K562 (cell line): ENCODE measurements around the gene VPS13D. TPM values are rescaled to one million over a fixed set of nuclear protein-coding genes. Genes with fewer than 3 reads are reported as not detected.

ENCODE experiments used
- CXXC5 ChIP-seq: fragments of 250-450 bp; sonication (Bioruptor Pico); IDR thresholded peaks from 2 replicates; pipeline ENCODE4 v1.8.0; 2022; ENCODE audit warnings: inconsistent platforms, mild to moderate bottlenecking, moderate library complexity
- FOXP1 ChIP-seq: sonication (generic); formaldehyde crosslinking; IDR thresholded peaks from 2 replicates; pipeline ENCODE4 v1.8.0; 2022; ENCODE audit warnings: mild to moderate bottlenecking, missing genetic modification reagents
- HEY1 ChIP-seq: fragments of 250-450 bp; sonication (Bioruptor Pico); IDR thresholded peaks from 2 replicates; pipeline ENCODE4 v1.5.0; 2020; ENCODE audit warnings: mild to moderate bottlenecking, moderate library complexity, borderline replicate concordance
- HLTF ChIP-seq: fragments of 450-650 bp; IDR thresholded peaks from 2 replicates; pipeline ENCODE4 v1.6.1; 2016
- MCM3 ChIP-seq: fragments of 450-650 bp; IDR thresholded peaks from 2 replicates; pipeline ENCODE4 v1.6.1; 2016
- MCM5 ChIP-seq: fragments of 450-650 bp; IDR thresholded peaks from 2 replicates; pipeline ENCODE4 v1.6.1; 2016; ENCODE audit warnings: low read depth
- SNRNP70 ChIP-seq: fragments of 200-400 bp; formaldehyde crosslinking; optimal IDR thresholded peaks from 2 replicates; pipeline ENCODE3; 2017; ENCODE audit warnings: low read depth, low read length
- ZBTB40 ChIP-seq, 2 experiments: fragments of 450-650 bp in 1 of 2; sonication (generic) in 1 of 2; formaldehyde crosslinking in 1 of 2; IDR thresholded peaks; 2 replicates each; pipeline versions ENCODE4 v1.7.1 to v1.9.0; 2016 to 2022; ENCODE audit warnings: inconsistent platforms in 1 of 2, mild to moderate bottlenecking in 1 of 2, missing genetic modification reagents in 1 of 2
- ZFP36 ChIP-seq: fragments of 150-350 bp; IDR thresholded peaks from 2 replicates; pipeline ENCODE4 v1.6.1; 2018; ENCODE audit warnings: low read length, low read depth; ENCODE audit not compliant: partially characterized antibody
- ZKSCAN3 ChIP-seq: fragments of 250-450 bp; sonication (Bioruptor Pico); IDR thresholded peaks from 2 replicates; pipeline ENCODE4 v1.4.0; 2020
- ZNF282 ChIP-seq: sonication (generic); formaldehyde crosslinking; IDR thresholded peaks from 2 replicates; pipeline ENCODE4 v1.8.1; 2023; ENCODE audit warnings: missing genetic modification reagents
- polyA plus RNA-seq, 8 experiments: library from polyadenylated mRNA; depleted of rRNA in 4 of 8; stranded (reverse) in 5 of 8; unstranded in 3 of 8; fragments of >200 nt; fragmentation: Nextera tagmentation in 2 of 8; fragmentation: Illumina TruSeq in 1 of 8; extraction: Ambion mirVana in 2 of 8; extraction: Trizol in 1 of 8; gene quantifications; 2 replicates each; pipeline versions ENCODE4 v1.2.1 to v1.2.3, GENCODE V29; 2011 to 2014; ENCODE audit warnings: inconsistent platforms in 1 of 8, missing spikeins in 1 of 8
- total RNA-seq, 7 experiments: library from RNA; depleted of rRNA in 6 of 7; stranded (reverse); fragments of >200 nt in 6 of 7; fragmentation: Illumina TruSeq in 2 of 7; extraction: Trizol in 2 of 7; gene quantifications; 2 replicates each; pipeline versions ENCODE4 v1.2.1 to v1.2.3, GENCODE V29; 2011 to 2021; ENCODE audit warnings: low replicate concordance in 1 of 7
- TF ChIP-seq, protein P1 (sequence below): fragments of 450-650 bp; IDR thresholded peaks from 2 replicates; pipeline ENCODE4 v1.7.0; 2016; ENCODE audit warnings: borderline replicate concordance
- TF ChIP-seq, protein P2 (sequence below): fragments of 450-650 bp; formaldehyde crosslinking; IDR thresholded peaks from 2 replicates; pipeline ENCODE4 v1.4.0; 2022; ENCODE audit warnings: missing genetic modification characterization
- TF ChIP-seq, protein P3 (sequence below): fragments of 450-650 bp; IDR thresholded peaks from 2 replicates; pipeline ENCODE4 v1.6.1; 2016; ENCODE audit warnings: borderline replicate concordance

Gene VPS13D
- total and polyA plus RNA-seq, 9 of the 15 experiments (the other 6 are each of a cell fraction or from before 2014, with no cell fraction given): 6.1 to 51.5 (median 38.5) TPM

DNA sequence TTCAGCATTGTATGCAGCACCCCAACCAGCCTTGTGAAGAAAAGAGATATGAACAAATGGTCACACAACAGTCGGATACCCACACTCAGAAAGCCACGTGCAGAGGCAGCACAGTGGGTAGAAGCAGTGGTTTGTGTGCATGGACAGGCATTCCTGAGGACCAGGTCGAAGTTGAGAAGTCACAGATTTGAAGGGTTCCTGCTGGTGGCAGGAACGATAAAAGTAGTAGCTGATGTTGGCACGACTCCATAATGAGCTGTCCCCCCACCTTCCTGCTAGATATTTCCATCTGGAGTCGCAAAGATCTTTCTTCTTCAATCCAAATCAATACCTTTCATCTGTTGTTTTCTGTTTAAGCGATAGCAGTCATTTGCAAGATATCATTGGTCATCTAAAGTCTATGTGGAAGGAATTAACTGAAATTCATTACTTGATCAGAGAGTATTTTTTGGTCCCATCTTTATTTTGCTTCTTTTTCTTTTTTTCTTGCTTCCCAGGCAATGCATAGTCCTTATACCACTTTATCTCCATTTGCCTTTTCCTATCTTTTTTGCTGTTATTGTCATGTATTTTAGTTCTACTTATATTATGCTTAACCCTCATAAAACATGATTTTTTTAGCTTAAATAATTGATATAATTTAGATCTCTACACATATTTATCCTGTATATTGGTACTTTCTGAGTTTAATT lies 211.7 kb downstream of the VPS13D start (continued):
- TF ChIP-seq ZBTB40 (IDR thresholded peaks at IDR 0.05): no peak
- TF ChIP-seq ZBTB40 (CRISPR knock-in tag; IDR thresholded peaks at IDR 0.05): no peak
- TF ChIP-seq MCM5: no peak
- no peak for TF ChIP-seq ZFP36
- TF ChIP-seq FOXP1 (CRISPR knock-in tag): no peak
- TF ChIP-seq MCM3: no peak
- TF ChIP-seq, protein P1, sequence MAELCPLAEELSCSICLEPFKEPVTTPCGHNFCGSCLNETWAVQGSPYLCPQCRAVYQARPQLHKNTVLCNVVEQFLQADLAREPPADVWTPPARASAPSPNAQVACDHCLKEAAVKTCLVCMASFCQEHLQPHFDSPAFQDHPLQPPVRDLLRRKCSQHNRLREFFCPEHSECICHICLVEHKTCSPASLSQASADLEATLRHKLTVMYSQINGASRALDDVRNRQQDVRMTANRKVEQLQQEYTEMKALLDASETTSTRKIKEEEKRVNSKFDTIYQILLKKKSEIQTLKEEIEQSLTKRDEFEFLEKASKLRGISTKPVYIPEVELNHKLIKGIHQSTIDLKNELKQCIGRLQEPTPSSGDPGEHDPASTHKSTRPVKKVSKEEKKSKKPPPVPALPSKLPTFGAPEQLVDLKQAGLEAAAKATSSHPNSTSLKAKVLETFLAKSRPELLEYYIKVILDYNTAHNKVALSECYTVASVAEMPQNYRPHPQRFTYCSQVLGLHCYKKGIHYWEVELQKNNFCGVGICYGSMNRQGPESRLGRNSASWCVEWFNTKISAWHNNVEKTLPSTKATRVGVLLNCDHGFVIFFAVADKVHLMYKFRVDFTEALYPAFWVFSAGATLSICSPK: no peak
- no peak for TF ChIP-seq ZKSCAN3 (CRISPR knock-in tag)
- TF ChIP-seq SNRNP70: no peak
- 0 out of 2 replicates have a peak, but pooled peaks have one; percentile 30 for TF ChIP-seq HLTF
- no peak for TF ChIP-seq ZNF282 (CRISPR knock-in tag)
- TF ChIP-seq, protein P2, sequence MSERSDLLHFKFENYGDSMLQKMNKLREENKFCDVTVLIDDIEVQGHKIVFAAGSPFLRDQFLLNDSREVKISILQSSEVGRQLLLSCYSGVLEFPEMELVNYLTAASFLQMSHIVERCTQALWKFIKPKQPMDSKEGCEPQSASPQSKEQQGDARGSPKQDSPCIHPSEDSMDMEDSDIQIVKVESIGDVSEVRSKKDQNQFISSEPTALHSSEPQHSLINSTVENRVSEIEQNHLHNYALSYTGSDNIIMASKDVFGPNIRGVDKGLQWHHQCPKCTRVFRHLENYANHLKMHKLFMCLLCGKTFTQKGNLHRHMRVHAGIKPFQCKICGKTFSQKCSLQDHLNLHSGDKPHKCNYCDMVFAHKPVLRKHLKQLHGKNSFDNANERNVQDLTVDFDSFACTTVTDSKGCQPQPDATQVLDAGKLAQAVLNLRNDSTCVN (CRISPR knock-in tag): no peak
- TF ChIP-seq CXXC5 (CRISPR knock-in tag): 0 out of 2 replicates have a peak, but pooled peaks have one; percentile 18
- no peak for TF ChIP-seq HEY1 (CRISPR knock-in tag)
- TF ChIP-seq, protein P3, sequence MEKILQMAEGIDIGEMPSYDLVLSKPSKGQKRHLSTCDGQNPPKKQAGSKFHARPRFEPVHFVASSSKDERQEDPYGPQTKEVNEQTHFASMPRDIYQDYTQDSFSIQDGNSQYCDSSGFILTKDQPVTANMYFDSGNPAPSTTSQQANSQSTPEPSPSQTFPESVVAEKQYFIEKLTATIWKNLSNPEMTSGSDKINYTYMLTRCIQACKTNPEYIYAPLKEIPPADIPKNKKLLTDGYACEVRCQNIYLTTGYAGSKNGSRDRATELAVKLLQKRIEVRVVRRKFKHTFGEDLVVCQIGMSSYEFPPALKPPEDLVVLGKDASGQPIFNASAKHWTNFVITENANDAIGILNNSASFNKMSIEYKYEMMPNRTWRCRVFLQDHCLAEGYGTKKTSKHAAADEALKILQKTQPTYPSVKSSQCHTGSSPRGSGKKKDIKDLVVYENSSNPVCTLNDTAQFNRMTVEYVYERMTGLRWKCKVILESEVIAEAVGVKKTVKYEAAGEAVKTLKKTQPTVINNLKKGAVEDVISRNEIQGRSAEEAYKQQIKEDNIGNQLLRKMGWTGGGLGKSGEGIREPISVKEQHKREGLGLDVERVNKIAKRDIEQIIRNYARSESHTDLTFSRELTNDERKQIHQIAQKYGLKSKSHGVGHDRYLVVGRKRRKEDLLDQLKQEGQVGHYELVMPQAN: no peak
